Spleen (tissue), 11 donors: ENCODE measurements around the gene CALN1. TPM values are rescaled to one million over a fixed set of nuclear protein-coding genes. Genes with fewer than 3 reads are reported as not detected.

Experiments used
- DNase-seq: peaks from one replicate; pipeline ENCODE4 v3.0.0-alpha.2; 2020
- H3K27ac ChIP-seq, 8 donors: fragments of 200-600 bp; sonication (generic) in 7 of 8; 1 replicate in 4 of 8; 2 replicates in 4 of 8; pipeline versions ENCODE4 v1.5.0 to v1.8.0; 2016 to 2021; ENCODE audit warnings: inconsistent platforms in 4 of 8, mild to moderate bottlenecking in 4 of 8, moderate library complexity in 1 of 8
- H3K27me3 ChIP-seq, 7 donors: fragments of 200-600 bp; sonication (generic) in 6 of 7; replicated peaks in 1 of 7; 1 replicate in 4 of 7; 2 replicates in 3 of 7; pipeline versions ENCODE4 v1.5.0 to v1.8.0; 2016 to 2021; ENCODE audit warnings: inconsistent platforms in 3 of 7, mild to moderate bottlenecking in 1 of 7
- H3K36me3 ChIP-seq, 6 donors: fragments of 200-600 bp; sonication (generic) in 5 of 6; 1 replicate in 4 of 6; 2 replicates in 2 of 6; pipeline versions ENCODE4 v1.5.0 to v1.8.0; 2016 to 2021; ENCODE audit warnings: inconsistent platforms in 2 of 6
- H3K4me1 ChIP-seq, 6 donors: fragments of 200-600 bp; sonication (generic) in 5 of 6; 1 replicate in 3 of 6; 2 replicates in 3 of 6; pipeline versions ENCODE4 v1.5.0 to v1.8.0; 2016 to 2021; ENCODE audit warnings: inconsistent platforms in 3 of 6
- H3K4me3 ChIP-seq, 8 donors: fragments of 200-600 bp; sonication (generic) in 7 of 8; 1 replicate in 4 of 8; 2 replicates in 4 of 8; pipeline versions ENCODE4 v1.5.0 to v1.8.0; 2016 to 2021; ENCODE audit warnings: inconsistent platforms in 4 of 8, mild to moderate bottlenecking in 4 of 8, moderate library complexity in 2 of 8
- H3K9me3 ChIP-seq, 8 donors: fragments of 200-600 bp; sonication (generic) in 7 of 8; 1 replicate in 4 of 8; 2 replicates in 4 of 8; pipeline versions ENCODE4 v1.5.0 to v1.8.0; 2016 to 2021; ENCODE audit warnings: inconsistent platforms in 4 of 8
- POLR2A ChIP-seq, 3 donors: fragments of 450-650 bp; IDR thresholded peaks; one replicate each; pipeline ENCODE4 v1.5.1; 2017; ENCODE audit warnings: antibody characterized with exemption in 3 of 3, mild to moderate bottlenecking in 1 of 3
- POLR2AphosphoS5 ChIP-seq, 3 donors: sonication (generic); formaldehyde crosslinking; IDR thresholded peaks; one replicate each; pipeline ENCODE4 v1.5.1; 2017; ENCODE audit warnings: antibody characterized with exemption in 3 of 3
- WGBS, 5 donors: extraction: QIAGEN DNeasy Blood & Tissue Kit in 3 of 5; methylation state at CpG; one replicate each; pipeline versions ENCODE4 v1.1.5 to v1.1.7; 2013 to 2018; 5-methylcytosine and 5-hydroxymethylcytosine counted together
- intact Hi-C: fragments of 100-400 bp; cut with DNase I; formaldehyde crosslinking; loops from one replicate; pipeline ENCODE4 v1.15.0; 2023; ENCODE audit warnings: low total_unique reads
- polyA plus RNA-seq, 3 donors: library from polyadenylated mRNA; stranded (reverse); fragments of 200-250 nt; gene quantifications; one replicate each; pipeline ENCODE4 v1.2.1, GENCODE V29; 2013
- total RNA-seq, 7 donors: library from RNA; depleted of rRNA in 3 of 7; stranded (reverse); fragments of >200 nt in 3 of 7; fragmentation: NEBNext Ultra II Directional in 4 of 7; extraction: Animal tissue kit (Norgen Biotek cat#: 25700) in 4 of 7; gene quantifications; one replicate each; pipeline versions ENCODE4 v1.1.0 to v1.2.1, GENCODE V29; 2016 to 2021
- TF ChIP-seq, protein P1 (sequence below), 11 experiments: fragments of 200-600 bp in 7 of 11; fragments of 450-650 bp in 4 of 11; sonication (generic) in 4 of 11; IDR thresholded peaks in 8 of 11; conservative IDR thresholded peaks in 3 of 11; 1 replicate in 7 of 11; 2 replicates in 4 of 11; pipeline versions ENCODE4 v1.4.0 to v1.8.0; 2016 to 2021; ENCODE audit warnings: antibody characterized with exemption in 11 of 11, inconsistent platforms in 4 of 11, mild to moderate bottlenecking in 1 of 11
- donor health status: healthy with polysubstance abuse.
- donor health status: DM: no; HTN: no; CAD: no; lungs with moderate emphysema.
- donor health status: DM: no; HTN: no; CAD: no.
- donor health status: Bipolar disorder and iron deficiency.
- donor health status: healthy.
- donor health status: DM: no; HTN: no; CAD: no.
- donor health status: DM: yes; HTN: yes; CAD: no.

Gene CALN1
- total and polyA plus RNA-seq, 10 donors = under 0.01 to 0.19 (median 0.03) TPM; not detected in 7

DNA sequence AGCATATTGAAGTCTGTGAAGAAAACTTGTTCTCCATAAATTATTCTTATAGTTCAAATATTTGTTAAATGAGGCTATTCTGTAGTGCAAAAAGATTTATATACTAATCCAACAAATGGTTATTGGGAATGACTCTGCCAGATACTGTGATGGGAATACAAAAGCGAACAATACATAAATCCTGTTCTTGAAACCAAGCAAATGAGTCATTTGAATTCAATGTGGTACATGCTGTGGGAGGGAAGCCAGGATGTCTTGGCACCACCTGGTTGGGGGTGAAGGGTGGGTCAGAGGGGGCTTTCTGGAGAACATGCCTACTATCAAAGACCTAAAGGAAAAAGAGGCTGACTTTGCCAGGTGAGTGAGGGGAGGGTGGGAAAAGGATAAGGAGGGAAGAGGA lies 594.2 kb downstream of the CALN1 start:
- Histone ChIP-seq H3K27ac (no peak overlapping the region), H3K36me3 (no peaks in the 10 kb centered on the region), H3K27me3 (no peaks in the 10 kb centered on the region), H3K9me3 (peaks cover 0 to 18% (median 3%) of the 10 kb centered on the region in 8 donors), H3K4me1 (no peaks in the 10 kb centered on the region), H3K4me3 (no peak overlapping the region)
- TF ChIP-seq POLR2A (IDR thresholded peaks at IDR 0.05) (no peak), POLR2AphosphoS5 (IDR thresholded peaks at IDR 0.05) (no peak)
- TF ChIP-seq, protein P1, sequence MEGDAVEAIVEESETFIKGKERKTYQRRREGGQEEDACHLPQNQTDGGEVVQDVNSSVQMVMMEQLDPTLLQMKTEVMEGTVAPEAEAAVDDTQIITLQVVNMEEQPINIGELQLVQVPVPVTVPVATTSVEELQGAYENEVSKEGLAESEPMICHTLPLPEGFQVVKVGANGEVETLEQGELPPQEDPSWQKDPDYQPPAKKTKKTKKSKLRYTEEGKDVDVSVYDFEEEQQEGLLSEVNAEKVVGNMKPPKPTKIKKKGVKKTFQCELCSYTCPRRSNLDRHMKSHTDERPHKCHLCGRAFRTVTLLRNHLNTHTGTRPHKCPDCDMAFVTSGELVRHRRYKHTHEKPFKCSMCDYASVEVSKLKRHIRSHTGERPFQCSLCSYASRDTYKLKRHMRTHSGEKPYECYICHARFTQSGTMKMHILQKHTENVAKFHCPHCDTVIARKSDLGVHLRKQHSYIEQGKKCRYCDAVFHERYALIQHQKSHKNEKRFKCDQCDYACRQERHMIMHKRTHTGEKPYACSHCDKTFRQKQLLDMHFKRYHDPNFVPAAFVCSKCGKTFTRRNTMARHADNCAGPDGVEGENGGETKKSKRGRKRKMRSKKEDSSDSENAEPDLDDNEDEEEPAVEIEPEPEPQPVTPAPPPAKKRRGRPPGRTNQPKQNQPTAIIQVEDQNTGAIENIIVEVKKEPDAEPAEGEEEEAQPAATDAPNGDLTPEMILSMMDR (IDR thresholded peaks at IDR 0.05 in 8 of 11, conservative IDR thresholded peaks at IDR 0.05 in 3 of 11) = no peak
- DNase-seq = no peak
- WGBS, 5 donors = 48 to 93% (median 93%) methylated on average over 1 of the region's 1 CpG
- intact Hi-C loops = no loop called here

DNA sequence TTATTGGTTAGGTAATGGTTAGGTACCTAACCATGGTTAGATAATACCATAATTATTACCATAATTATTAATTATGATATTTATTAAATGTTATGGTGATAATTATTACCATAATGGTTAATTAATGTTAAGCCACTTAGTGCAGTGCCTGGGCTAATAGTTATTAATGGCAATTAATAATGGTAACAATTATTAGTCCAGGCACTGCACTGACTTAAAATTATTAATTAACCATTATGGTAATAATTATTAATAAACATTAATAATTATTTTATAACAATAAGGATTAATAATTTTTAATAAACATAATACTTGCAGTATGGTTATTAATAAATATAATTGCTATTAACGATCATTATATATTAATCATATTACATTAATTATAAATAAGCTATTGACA lies 604.0 kb downstream of the CALN1 start:
- Histone ChIP-seq H3K36me3 (no peaks in the 10 kb centered on the region), H3K9me3 (peaks cover 0 to 32% (median 15%) of the 10 kb centered on the region in 8 donors), H3K4me3 (no peak overlapping the region), H3K4me1 (no peaks in the 10 kb centered on the region), H3K27ac (no peak overlapping the region), H3K27me3 (no peaks in the 10 kb centered on the region)
- no peak for DNase-seq
- intact Hi-C loops = no loop called here
- WGBS, 5 donors = 42 to 95% (median 49%) methylated on average over 1 of the region's 1 CpG
- TF ChIP-seq, protein P1 (IDR thresholded peaks at IDR 0.05 in 8 of 11, conservative IDR thresholded peaks at IDR 0.05 in 3 of 11) = no peak
- no peak for TF ChIP-seq POLR2A (IDR thresholded peaks at IDR 0.05)
- TF ChIP-seq POLR2AphosphoS5 (IDR thresholded peaks at IDR 0.05) = no peak

DNA sequence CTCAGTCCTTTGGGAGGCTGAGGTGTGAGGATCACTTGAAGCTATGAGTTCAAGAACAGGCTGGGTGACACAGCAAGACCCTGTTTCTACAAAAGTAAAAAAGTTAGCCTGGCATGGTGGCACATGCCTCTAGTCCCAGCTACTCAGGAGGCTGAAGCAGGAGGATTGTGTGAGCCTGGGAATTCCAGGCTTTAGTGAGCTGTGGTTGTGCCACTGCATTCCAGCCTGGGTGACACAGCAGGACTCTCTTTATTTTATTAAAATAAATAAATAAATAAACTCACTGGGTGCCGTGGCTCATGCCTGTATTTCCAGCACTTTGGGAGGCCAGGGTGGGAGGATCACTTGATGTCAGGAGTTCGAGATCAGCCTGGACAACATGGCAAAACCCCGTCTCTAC lies 607.9 kb downstream of the CALN1 start:
- intact Hi-C loops = no loop called here
- TF ChIP-seq, protein P1 (IDR thresholded peaks at IDR 0.05 in 8 of 11, conservative IDR thresholded peaks at IDR 0.05 in 3 of 11) = no peak
- no peak for TF ChIP-seq POLR2A (IDR thresholded peaks at IDR 0.05)
- TF ChIP-seq POLR2AphosphoS5 (IDR thresholded peaks at IDR 0.05) = no peak
- no peaks in the 10 kb centered on the region for H3K4me1 ChIP-seq
- 77 to 92% (median 82%) methylated on average over 3 of the region's 3 CpGs for WGBS, 5 donors
- no peaks in the 10 kb centered on the region for H3K27me3 ChIP-seq
- no peak overlapping the region for H3K4me3 ChIP-seq
- DNase-seq = no peak
- no peak overlapping the region for H3K27ac ChIP-seq
- H3K36me3 ChIP-seq = no peaks in the 10 kb centered on the region
- H3K9me3 ChIP-seq = peaks cover 0 to 39% (median 17%) of the 10 kb centered on the region in 8 donors

DNA sequence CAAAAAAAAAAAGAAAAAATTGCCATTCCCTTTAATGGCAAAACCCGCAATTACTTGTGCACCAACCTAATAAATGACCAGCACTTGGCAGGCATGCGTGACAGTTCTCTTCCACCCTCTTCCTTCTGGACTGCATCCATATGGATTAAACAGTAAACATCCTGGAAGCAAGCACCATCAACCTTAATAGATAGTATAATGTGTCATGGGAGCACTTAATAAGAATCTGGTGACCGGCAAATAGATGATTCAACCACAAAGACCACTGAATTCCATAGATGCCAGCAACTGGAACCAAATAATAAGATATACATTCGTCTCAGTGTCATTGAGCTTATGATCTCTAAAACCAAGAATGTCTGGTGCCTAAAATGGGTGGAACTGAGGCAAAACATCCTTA lies 610.2 kb downstream of the CALN1 start:
- intact Hi-C loops = no loop called here
- WGBS, 5 donors = 82 to 88% (median 84%) methylated on average over 4 of the region's 4 CpGs
- no peak for DNase-seq
- H3K4me1 ChIP-seq = no peaks in the 10 kb centered on the region
- no peak overlapping the region for H3K27ac ChIP-seq
- no peaks in the 10 kb centered on the region for H3K27me3 ChIP-seq
- TF ChIP-seq POLR2AphosphoS5 (IDR thresholded peaks at IDR 0.05) (no peak), POLR2A (IDR thresholded peaks at IDR 0.05) (no peak)
- TF ChIP-seq, protein P1 (IDR thresholded peaks at IDR 0.05 in 8 of 11, conservative IDR thresholded peaks at IDR 0.05 in 3 of 11) = no peak
- no peak overlapping the region for H3K4me3 ChIP-seq
- peaks cover 0 to 29% (median 13%) of the 10 kb centered on the region in 8 donors for H3K9me3 ChIP-seq
- no peaks in the 10 kb centered on the region for H3K36me3 ChIP-seq
